Measurements from ENCODE around the gene GLI3.

Gene GLI3

DNA sequence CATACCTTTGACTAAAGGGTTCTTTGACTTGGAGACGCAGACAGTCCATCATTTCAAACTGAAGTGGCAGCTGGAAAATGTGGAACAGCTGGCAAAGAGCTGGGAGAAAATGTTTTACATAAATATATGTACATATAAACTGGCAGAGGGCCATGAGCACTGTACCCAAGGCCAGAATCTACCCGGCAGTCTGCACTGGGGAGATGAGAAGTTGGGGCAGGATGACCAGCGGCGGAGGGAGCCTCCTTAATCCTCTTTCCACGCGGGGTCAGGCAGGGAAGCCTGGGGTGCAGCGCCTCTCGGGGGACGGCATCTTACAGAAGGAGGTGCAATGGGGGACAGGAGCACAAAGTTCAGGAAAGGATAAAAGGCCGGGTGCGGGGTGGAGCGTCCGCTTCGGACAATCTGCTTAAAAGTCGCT is 1.3 kb downstream of the GLI3 start:
- no peak for TF ChIP-seq CTCF (IDR thresholded peaks at IDR 0.05; ENCODE audit: insufficient read depth, low read length, missing control alignments)
- POLR2A ChIA-PET: no interaction called here
- DNase-seq (ENCODE audit: low read depth, low spot score): no peak
- CTCF ChIA-PET: interaction anchor here (1.3 kb wide), 1 partner anchor 294 kb away, joined by 3 read pairs; no protein-coding TSS in a partner anchor
- H3K4me3 ChIP-seq (ENCODE audit: low read depth, low read length): peak overlapping the region; percentile 86

GRCh38 chr7:42234736-42235135 is 2.3 kb downstream of the GLI3 start:
- peak overlapping the region; percentile 1; the same call in 1 of the 2 replicates for H3K4me3 ChIP-seq (ENCODE audit: low read depth, low read length)
- no peak for DNase-seq (ENCODE audit: low read depth, low spot score)
- ChIA-PET CTCF (interaction anchor here (1.0 to 2.0 kb wide), 4 partner anchors 10 to 294 kb away, joined by 3 to 10 read pairs (median 4); no protein-coding TSS in a partner anchor), POLR2A (no interaction called here)
- TF ChIP-seq CTCF (IDR thresholded peaks at IDR 0.05; ENCODE audit: insufficient read depth, low read length, missing control alignments): no peak

DNA sequence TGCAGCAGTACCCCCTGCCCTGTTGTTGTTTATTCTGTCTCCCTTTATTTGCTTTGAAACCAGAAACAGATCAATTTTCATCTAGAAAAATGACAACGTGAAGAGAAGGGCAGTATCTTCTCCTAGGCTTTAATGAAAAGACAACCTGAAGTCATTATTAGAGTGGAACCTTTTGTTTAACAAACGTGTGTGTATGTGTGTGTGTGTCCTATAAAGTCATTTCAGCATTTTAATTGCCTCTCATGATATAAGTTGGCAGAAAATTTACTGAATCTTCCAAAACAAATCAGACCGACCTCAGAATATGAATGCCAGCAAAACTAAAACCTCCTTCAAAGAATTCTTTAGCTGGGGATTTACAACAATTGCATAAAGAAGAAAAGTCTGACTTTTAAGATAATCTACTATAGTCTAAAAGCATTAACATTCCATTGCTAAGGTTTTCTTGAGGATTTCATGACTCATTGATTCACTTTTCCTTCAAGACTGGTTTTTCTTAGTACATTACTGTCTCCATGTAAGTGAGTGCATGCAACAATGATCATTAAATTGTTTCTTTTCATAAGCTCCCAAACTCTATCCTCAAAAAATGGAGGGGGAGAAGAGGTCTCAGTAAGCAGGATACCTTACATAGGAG is 3.2 kb downstream of the GLI3 start:
- ChIA-PET POLR2A (interaction anchor here (1.5 kb wide), 1 partner anchor 11 kb away, joined by 5 read pairs; no protein-coding TSS in a partner anchor), CTCF (interaction anchor here (1.0 to 2.1 kb wide), 4 partner anchors 10 to 293 kb away, joined by 3 to 29 read pairs (median 7); no protein-coding TSS in a partner anchor)
- no peak for DNase-seq (ENCODE audit: low read depth, low spot score)
- H3K4me3 ChIP-seq (ENCODE audit: low read depth, low read length): no peak overlapping the region
- no peak for TF ChIP-seq CTCF (IDR thresholded peaks at IDR 0.05; ENCODE audit: insufficient read depth, low read length, missing control alignments)

DNA sequence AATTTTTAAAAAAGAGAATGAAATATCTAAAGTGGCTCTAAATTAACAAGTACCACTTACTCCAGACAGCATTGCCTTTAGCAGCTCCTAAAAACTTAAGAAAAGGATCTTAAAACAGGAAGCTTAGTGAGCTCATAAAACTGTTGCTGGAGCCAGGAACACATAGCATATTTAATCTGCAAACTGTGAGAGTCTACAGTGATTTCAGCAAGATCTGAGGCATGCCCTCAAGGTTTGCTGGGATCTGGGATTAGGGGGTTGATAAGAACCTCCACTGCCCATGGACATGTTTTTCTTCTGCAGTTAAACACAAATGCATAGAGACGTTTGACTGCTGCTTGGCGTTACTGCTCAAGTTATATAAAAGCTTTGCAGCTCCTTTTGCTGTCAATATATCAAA is 3.8 kb downstream of the GLI3 start:
- CTCF ChIA-PET: interaction anchor here (0.6 to 2.3 kb wide), 7 partner anchors 9 to 293 kb away, joined by 3 to 29 read pairs (median 4); no protein-coding TSS in a partner anchor
- no peak for TF ChIP-seq CTCF (IDR thresholded peaks at IDR 0.05; ENCODE audit: insufficient read depth, low read length, missing control alignments)
- no peak for DNase-seq (ENCODE audit: low read depth, low spot score)

DNA sequence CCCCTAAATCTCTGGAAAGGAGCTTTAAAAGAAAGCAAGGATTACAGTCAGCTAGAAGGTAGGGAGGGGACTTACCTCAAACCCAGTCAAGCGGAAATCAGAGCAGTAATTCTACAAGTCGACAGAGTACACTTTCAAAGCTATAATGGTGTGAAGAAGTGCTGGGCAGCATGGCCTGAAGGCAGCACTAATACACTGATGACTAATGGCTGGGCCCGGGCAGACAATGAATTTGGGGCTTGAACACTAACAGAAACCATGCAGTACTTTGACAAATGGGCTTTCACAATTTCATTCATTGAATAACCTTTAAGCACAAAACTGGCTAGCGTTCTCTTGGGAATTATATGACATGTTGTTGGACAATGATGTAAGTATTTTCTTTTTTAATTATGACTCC is 4.7 kb downstream of the GLI3 start:
- no peak overlapping the region for H3K4me3 ChIP-seq (ENCODE audit: low read depth, low read length)
- no peak for TF ChIP-seq CTCF (IDR thresholded peaks at IDR 0.05; ENCODE audit: insufficient read depth, low read length, missing control alignments)
- ChIA-PET POLR2A (no interaction called here), CTCF (interaction anchor here (0.9 to 2.3 kb wide), 8 partner anchors 23 to 292 kb away, joined by 3 to 29 read pairs (median 4); no protein-coding TSS in a partner anchor)
- DNase-seq (ENCODE audit: low read depth, low spot score): no peak

More for the DNA sequence above, 3.8 kb downstream of the GLI3 start:
- POLR2A ChIA-PET: interaction anchor here (1.5 kb wide), 1 partner anchor 12 kb away, joined by 5 read pairs; no protein-coding TSS in a partner anchor
- H3K4me3 ChIP-seq (ENCODE audit: low read depth, low read length): no peak overlapping the region

DNA sequence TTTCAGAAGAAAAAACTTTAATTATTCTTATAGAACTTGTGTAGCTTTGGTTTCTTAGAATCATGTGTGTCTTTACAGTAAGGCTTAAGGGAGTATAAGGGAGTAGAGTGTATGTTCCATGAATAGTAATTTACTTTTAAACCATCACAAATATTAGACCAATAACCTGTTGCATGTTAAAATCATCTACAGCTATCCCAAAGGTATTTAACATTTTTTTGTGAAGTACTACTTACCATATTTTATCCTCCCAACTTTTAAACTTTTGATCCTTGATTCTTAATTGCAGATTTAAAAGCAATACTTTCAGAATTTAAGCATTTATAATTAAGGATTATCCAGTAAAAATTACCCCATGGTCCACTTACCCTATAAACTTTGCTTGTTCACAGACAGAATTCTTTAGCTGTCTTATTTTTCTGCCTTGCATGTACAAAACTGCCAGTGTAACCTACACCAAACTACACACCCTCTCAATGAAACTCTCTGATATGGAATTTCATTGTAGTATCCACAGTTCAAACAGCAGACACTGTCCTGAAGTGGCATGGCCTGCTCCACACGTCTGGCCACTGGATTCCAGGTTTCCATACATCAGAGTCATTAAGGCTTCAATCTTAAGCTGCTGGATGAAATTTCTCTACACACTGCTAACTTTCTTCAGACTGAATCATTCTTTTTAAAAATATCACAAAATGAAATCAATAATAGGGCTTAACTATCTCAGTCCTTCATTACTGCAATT is 5.8 kb downstream of the GLI3 start:
- TF ChIP-seq CTCF (IDR thresholded peaks at IDR 0.05; ENCODE audit: insufficient read depth, low read length, missing control alignments): no peak
- no peak overlapping the region for H3K4me3 ChIP-seq (ENCODE audit: low read depth, low read length)
- no peak for DNase-seq (ENCODE audit: low read depth, low spot score)
- POLR2A ChIA-PET: no interaction called here
- CTCF ChIA-PET: interaction anchor here (1.3 to 3.2 kb wide), 8 partner anchors 73 to 371 kb away, joined by 3 to 11 read pairs (median 6); no protein-coding TSS in a partner anchor
